PC-9 (cell line): ENCODE measurements around the gene CRADD.

Source experiments
- CTCF ChIP-seq: fragments of 200-600 bp; sonication (generic); conservative IDR thresholded peaks from 2 replicates; pipeline ENCODE4 v1.6.1; 2017; ENCODE audit warnings: mixed run types, antibody characterized with exemption, mild to moderate bottlenecking, moderate library complexity
- EZH2 ChIP-seq: fragments of 200-600 bp; sonication (generic); IDR thresholded peaks from 2 replicates; pipeline ENCODE4 v1.8.0; 2017; ENCODE audit warnings: antibody characterized with exemption, low read depth

GRCh38 chr12:93714382-93714781 lies 37.2 kb downstream of the CRADD start:
- TF ChIP-seq CTCF (no peak), EZH2 (no peak)
